ENCODE measurements around the gene POU6F2.

- TF ChIP-seq CTCF (conservative IDR thresholded peaks at IDR 0.05; ENCODE audit: low read depth, low read length) (no peak), CEBPB (IDR thresholded peaks at IDR 0.05; ENCODE audit: low read depth, low read length) (no peak), RAD21 (IDR thresholded peaks at IDR 0.05; ENCODE audit: low read length) (no peak), RFX5 (IDR thresholded peaks at IDR 0.05; ENCODE audit: low read depth, low read length) (no peak), POLR2A (IDR thresholded peaks at IDR 0.05; ENCODE audit: low read depth, low read length) (no peak), RCOR1 (IDR thresholded peaks at IDR 0.05; ENCODE audit: insufficient replicate concordance, low read length) (no peak), NFE2L2 (IDR thresholded peaks at IDR 0.05; ENCODE audit: low read depth, low read length) (no peak), SMC3 (IDR thresholded peaks at IDR 0.05; ENCODE audit: low read depth, low read length) (no peak)
Observed at GRCh38 chr7:39410582-39410981, 432.9 kb downstream of the POU6F2 start.

Measured in IMR-90 (cell line).